CD14-positive monocyte (primary cell): Measurements from ENCODE around the gene OR51F2. TPM values are rescaled to one million over a fixed set of nuclear protein-coding genes. Genes with fewer than 3 reads are reported as not detected.

Experiments used
- DNase-seq, 3 donors: peaks; one replicate each; pipeline ENCODE4 v3.0.0-alpha.2; 2011 to 2022
- H2AFZ ChIP-seq: 2 replicates; pipeline ENCODE4 v1.6.0; 2012; ENCODE audit warnings: mild to moderate bottlenecking, low read depth, low read length, inconsistent platforms; ENCODE audit not compliant: insufficient read depth, poor library complexity, severe bottlenecking
- H3K27ac ChIP-seq, 2 donors: 1 replicate in 1 of 2; 2 replicates in 1 of 2; pipeline ENCODE4 v1.5.1; 2012 to 2013; ENCODE audit warnings: low read length in 2 of 2, control low read depth in 1 of 2, inconsistent platforms in 1 of 2, low read depth in 1 of 2, mild to moderate bottlenecking in 1 of 2
- H3K27me3 ChIP-seq, 2 donors: one replicate each; pipeline versions ENCODE4 v1.6.0 to v1.6.1; 2011 to 2013; ENCODE audit warnings: low read length in 2 of 2; ENCODE audit not compliant: control insufficient read depth in 2 of 2, insufficient read depth in 2 of 2
- H3K36me3 ChIP-seq, 2 donors: replicated peaks in 1 of 2; 1 replicate in 1 of 2; 2 replicates in 1 of 2; pipeline versions ENCODE4 v1.5.1 to v1.6.1; 2012 to 2013; ENCODE audit warnings: low read length in 2 of 2, control low read depth in 1 of 2, inconsistent platforms in 1 of 2, mild to moderate bottlenecking in 1 of 2; ENCODE audit not compliant: insufficient read depth in 2 of 2, control insufficient read depth in 1 of 2
- H3K4me1 ChIP-seq, 2 donors: 1 replicate in 1 of 2; 2 replicates in 1 of 2; pipeline versions ENCODE4 v1.5.1 to v1.6.1; 2012 to 2013; ENCODE audit warnings: low read length in 2 of 2, control low read depth in 1 of 2, inconsistent platforms in 1 of 2, mild to moderate bottlenecking in 1 of 2, moderate library complexity in 1 of 2; ENCODE audit not compliant: insufficient read depth in 2 of 2, control insufficient read depth in 1 of 2
- H3K4me2 ChIP-seq: replicated peaks from 2 replicates; pipeline ENCODE3; 2012; ENCODE audit warnings: low read length, moderate library complexity, mild to moderate bottlenecking; ENCODE audit not compliant: poor library complexity, severe bottlenecking; ENCODE audit errors: extremely low read depth
- H3K4me3 ChIP-seq, 3 experiments: fragments of 200-600 bp in 1 of 3; sonication (generic) in 1 of 3; replicated peaks in 1 of 3; 1 replicate in 2 of 3; 2 replicates in 1 of 3; pipeline ENCODE4 v1.5.1; 2011 to 2013; ENCODE audit warnings: low read length in 3 of 3, mild to moderate bottlenecking in 3 of 3, control low read depth in 2 of 3, low read depth in 2 of 3, inconsistent platforms in 1 of 3, moderate library complexity in 1 of 3
- H3K79me2 ChIP-seq: 2 replicates; pipeline ENCODE4 v1.6.0; 2012; ENCODE audit warnings: mild to moderate bottlenecking, control low read depth, inconsistent platforms, low read length, moderate library complexity; ENCODE audit not compliant: insufficient read depth
- H3K9ac ChIP-seq: 2 replicates; pipeline ENCODE4 v1.6.0; 2017; ENCODE audit warnings: low read length, mild to moderate bottlenecking; ENCODE audit not compliant: insufficient read depth, poor library complexity, severe bottlenecking
- H3K9me3 ChIP-seq, 2 donors: replicated peaks in 1 of 2; 1 replicate in 1 of 2; 2 replicates in 1 of 2; pipeline versions ENCODE4 v1.5.1 to v1.6.1; 2012 to 2013; ENCODE audit warnings: low read length in 2 of 2, control low read depth in 1 of 2; ENCODE audit not compliant: control insufficient read depth in 1 of 2, insufficient read depth in 1 of 2
- H4K20me1 ChIP-seq: 2 replicates; pipeline ENCODE4 v1.6.0; 2012; ENCODE audit warnings: mild to moderate bottlenecking, low read length, control low read depth, moderate library complexity; ENCODE audit not compliant: insufficient read depth
- H3K27ac Mint-ChIP-seq, 7 donors: one replicate each; pipeline ENCODE4 v1.8.0; 2020; ENCODE audit warnings: mild to moderate bottlenecking in 7 of 7, mixed read lengths in 7 of 7, moderate library complexity in 6 of 7, inconsistent platforms in 2 of 7
- H3K27me3 Mint-ChIP-seq, 3 donors: one replicate each; pipeline ENCODE4 v1.8.0; 2021 to 2022; ENCODE audit warnings: low read depth in 3 of 3, mild to moderate bottlenecking in 3 of 3, mixed read lengths in 3 of 3, moderate library complexity in 3 of 3, inconsistent platforms in 1 of 3
- H3K36me3 Mint-ChIP-seq, 2 donors: one replicate each; pipeline ENCODE4 v1.8.0; 2020; ENCODE audit warnings: mixed read lengths in 2 of 2, inconsistent platforms in 1 of 2, mild to moderate bottlenecking in 1 of 2
- H3K4me1 Mint-ChIP-seq: one replicate; pipeline ENCODE4 v1.8.0; 2020; ENCODE audit warnings: mild to moderate bottlenecking, mixed read lengths
- H3K4me3 Mint-ChIP-seq, 2 donors: one replicate each; pipeline ENCODE4 v1.8.0; 2020; ENCODE audit warnings: mild to moderate bottlenecking in 2 of 2, mixed read lengths in 2 of 2, moderate library complexity in 1 of 2
- H3K9me3 Mint-ChIP-seq, 7 donors: one replicate each; pipeline ENCODE4 v1.8.0; 2020 to 2022; ENCODE audit warnings: mixed read lengths in 7 of 7, mild to moderate bottlenecking in 6 of 7, moderate library complexity in 6 of 7, inconsistent platforms in 2 of 7
- WGBS: methylation state at CpG from one replicate; pipeline ENCODE4 v1.1.5; 2013; ENCODE audit warnings: missing lambda C conversion rate; ENCODE audit not compliant: insufficient coverage; 5-methylcytosine and 5-hydroxymethylcytosine counted together
- intact Hi-C, 2 donors: fragments of 100-400 bp; cut with micrococcal nuclease; formaldehyde crosslinking; loops; one replicate each; pipeline versions ENCODE4 v1.15.0 to v1.15.1; 2023
- polyA plus RNA-seq, 3 donors: library from polyadenylated mRNA; depleted of rRNA in 1 of 3; unstranded in 2 of 3; stranded (reverse) in 1 of 3; fragments of 300-500 nt in 2 of 3; fragments of >200 nt in 1 of 3; fragmentation: Illumina TruSeq in 2 of 3; gene quantifications; 1 replicate in 2 of 3; 2 replicates in 1 of 3; pipeline ENCODE4 v1.2.3, GENCODE V29; 2012 to 2021
- TF ChIP-seq, protein P1 (sequence below): fragments of 200-600 bp; IDR thresholded peaks from one replicate; pipeline ENCODE4 v1.8.0; 2022; ENCODE audit warnings: antibody characterized with exemption, mild to moderate bottlenecking

OR51F2 gene
- polyA plus RNA-seq, 3 donors = not detected

DNA sequence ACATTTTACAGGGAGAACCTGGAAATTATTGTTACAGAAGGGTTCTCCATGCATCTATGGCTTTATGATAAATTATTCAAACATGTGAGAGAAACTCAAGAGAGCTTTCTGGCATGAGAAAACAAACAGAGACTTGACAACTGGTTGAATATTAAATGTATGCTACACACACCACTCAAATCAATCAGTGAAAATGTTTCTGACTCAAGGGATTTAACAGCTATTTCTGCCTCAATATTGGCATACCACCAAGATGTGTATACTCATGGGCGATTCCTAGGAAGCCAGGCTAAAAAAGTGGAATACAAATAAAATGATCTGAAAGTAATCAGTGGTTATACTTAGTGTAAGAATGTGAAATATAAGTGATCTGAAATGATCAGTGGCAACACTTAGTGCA lies 44.7 kb downstream of the OR51F2 start:
- Histone ChIP-seq H3K9ac (no peak overlapping the region), H3K4me3 (no peak overlapping the region), H4K20me1 (no peaks in the 10 kb centered on the region), H3K27me3 (no peaks in the 10 kb centered on the region), H3K4me2 (no peak overlapping the region), H3K36me3 (no peaks in the 10 kb centered on the region), H3K79me2 (no peaks in the 10 kb centered on the region), H3K4me1 (no peaks in the 10 kb centered on the region), H2AFZ (no peak overlapping the region), H3K27ac (no peak overlapping the region), H3K9me3 (no peaks in the 10 kb centered on the region)
- TF ChIP-seq, protein P1, sequence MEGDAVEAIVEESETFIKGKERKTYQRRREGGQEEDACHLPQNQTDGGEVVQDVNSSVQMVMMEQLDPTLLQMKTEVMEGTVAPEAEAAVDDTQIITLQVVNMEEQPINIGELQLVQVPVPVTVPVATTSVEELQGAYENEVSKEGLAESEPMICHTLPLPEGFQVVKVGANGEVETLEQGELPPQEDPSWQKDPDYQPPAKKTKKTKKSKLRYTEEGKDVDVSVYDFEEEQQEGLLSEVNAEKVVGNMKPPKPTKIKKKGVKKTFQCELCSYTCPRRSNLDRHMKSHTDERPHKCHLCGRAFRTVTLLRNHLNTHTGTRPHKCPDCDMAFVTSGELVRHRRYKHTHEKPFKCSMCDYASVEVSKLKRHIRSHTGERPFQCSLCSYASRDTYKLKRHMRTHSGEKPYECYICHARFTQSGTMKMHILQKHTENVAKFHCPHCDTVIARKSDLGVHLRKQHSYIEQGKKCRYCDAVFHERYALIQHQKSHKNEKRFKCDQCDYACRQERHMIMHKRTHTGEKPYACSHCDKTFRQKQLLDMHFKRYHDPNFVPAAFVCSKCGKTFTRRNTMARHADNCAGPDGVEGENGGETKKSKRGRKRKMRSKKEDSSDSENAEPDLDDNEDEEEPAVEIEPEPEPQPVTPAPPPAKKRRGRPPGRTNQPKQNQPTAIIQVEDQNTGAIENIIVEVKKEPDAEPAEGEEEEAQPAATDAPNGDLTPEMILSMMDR = no peak
- no peaks in the 10 kb centered on the region for H3K27me3 Mint-ChIP-seq
- H3K9me3 Mint-ChIP-seq = peaks cover 2 to 8% (median 4%) of the 10 kb centered on the region in 7 donors
- no peaks in the 10 kb centered on the region for H3K4me1 Mint-ChIP-seq
- intact Hi-C loops = no loop called here
- no peaks in the 10 kb centered on the region for H3K36me3 Mint-ChIP-seq
- H3K4me3 Mint-ChIP-seq = no peak overlapping the region
- DNase-seq = no peak
- WGBS = no CpG with 5 or more reads among the region's 1 CpG
- H3K27ac Mint-ChIP-seq = no peak overlapping the region

Other genes starting within 250 kb of the OR51F2 start
- under 1 TPM in 1 of 3 donors, not detected in 2; 0.04 TPM for gene OR52I2, start 239.6 kb upstream of the OR51F2 start, polyA plus RNA-seq
- under 1 TPM in 1 of 3 donors, not detected in 2; 0.09 TPM for gene OR52I1, start 227.3 kb upstream of the OR51F2 start, polyA plus RNA-seq
- 1 to 10 TPM; 2.2 to 4.9 (median 3.0) TPM for gene TRIM68, start 213.1 kb upstream of the OR51F2 start, polyA plus RNA-seq
- gene OR51D1, start 183.8 kb upstream of the OR51F2 start, polyA plus RNA-seq = not detected
- gene OR51E1, start 177.3 kb upstream of the OR51F2 start, polyA plus RNA-seq = not detected
- not detected for gene OR51E2, start 123.5 kb upstream of the OR51F2 start, polyA plus RNA-seq
- gene MMP26, start 116.5 kb upstream of the OR51F2 start, polyA plus RNA-seq = not detected
- gene OR51F1, start 51.4 kb upstream of the OR51F2 start, polyA plus RNA-seq = not detected
- not detected for gene OR52R1, start 16.9 kb upstream of the OR51F2 start, polyA plus RNA-seq
- not detected for gene OR51S1, start 27.9 kb downstream of the OR51F2 start, polyA plus RNA-seq
- not detected for gene OR51T1, start 60.6 kb downstream of the OR51F2 start, polyA plus RNA-seq
- gene OR51A7, start 82.5 kb downstream of the OR51F2 start, polyA plus RNA-seq = not detected
- not detected for gene OR51G2, start 98.0 kb downstream of the OR51F2 start, polyA plus RNA-seq
- gene OR51G1, start 103.0 kb downstream of the OR51F2 start, polyA plus RNA-seq = not detected
- not detected for gene OR51A4, start 126.3 kb downstream of the OR51F2 start, polyA plus RNA-seq
- not detected for gene OR51A2, start 134.4 kb downstream of the OR51F2 start, polyA plus RNA-seq
- not detected for gene OR51L1, start 173.5 kb downstream of the OR51F2 start, polyA plus RNA-seq
- gene OR52J3, start 225.2 kb downstream of the OR51F2 start, polyA plus RNA-seq = not detected
- gene OR52E2, start 238.3 kb downstream of the OR51F2 start, polyA plus RNA-seq = not detected
- gene OR52E1, start 248.3 kb downstream of the OR51F2 start, polyA plus RNA-seq = not detected